GM12865 (cell line): Measurements from ENCODE around the gene SPNS2.

ENCODE experiments used
- DNase-seq: peaks from one replicate; pipeline ENCODE4 v3.0.0; 2010; ENCODE audit warnings: low read depth
- H3K4me3 ChIP-seq: 2 replicates; pipeline ENCODE4 v1.5.1; 2011; ENCODE audit warnings: mild to moderate bottlenecking, low read depth, low read length, control low read depth
- TF ChIP-seq, protein P1 (sequence below): IDR thresholded peaks from 2 replicates; pipeline ENCODE4 v1.5.1; 2011; ENCODE audit warnings: low read length, control low read depth, low read depth, inconsistent platforms; ENCODE audit not compliant: insufficient read depth; ENCODE audit errors: missing control alignments

SPNS2 gene

DNA sequence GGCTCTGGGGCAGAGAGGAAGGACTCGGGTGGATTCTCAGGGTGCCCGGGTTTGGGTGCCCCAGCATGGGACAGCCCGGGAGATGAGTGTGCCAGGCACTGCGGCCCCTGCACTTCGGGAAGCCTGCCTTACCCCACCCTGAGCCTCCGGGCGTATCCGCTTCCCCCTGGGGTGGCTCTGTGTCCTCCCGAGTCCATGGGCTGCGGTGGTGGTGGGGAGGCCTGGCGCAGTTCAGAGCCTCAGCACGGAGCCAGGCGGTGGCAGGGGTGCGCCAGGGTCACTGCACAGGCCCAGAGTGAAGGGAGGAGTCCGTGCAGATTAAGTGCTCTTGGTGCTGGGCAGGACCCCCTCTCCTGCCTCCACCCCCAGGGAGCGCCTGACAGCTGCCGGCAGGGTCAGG, 35.8 kb downstream of the SPNS2 start:
- TF ChIP-seq, protein P1, sequence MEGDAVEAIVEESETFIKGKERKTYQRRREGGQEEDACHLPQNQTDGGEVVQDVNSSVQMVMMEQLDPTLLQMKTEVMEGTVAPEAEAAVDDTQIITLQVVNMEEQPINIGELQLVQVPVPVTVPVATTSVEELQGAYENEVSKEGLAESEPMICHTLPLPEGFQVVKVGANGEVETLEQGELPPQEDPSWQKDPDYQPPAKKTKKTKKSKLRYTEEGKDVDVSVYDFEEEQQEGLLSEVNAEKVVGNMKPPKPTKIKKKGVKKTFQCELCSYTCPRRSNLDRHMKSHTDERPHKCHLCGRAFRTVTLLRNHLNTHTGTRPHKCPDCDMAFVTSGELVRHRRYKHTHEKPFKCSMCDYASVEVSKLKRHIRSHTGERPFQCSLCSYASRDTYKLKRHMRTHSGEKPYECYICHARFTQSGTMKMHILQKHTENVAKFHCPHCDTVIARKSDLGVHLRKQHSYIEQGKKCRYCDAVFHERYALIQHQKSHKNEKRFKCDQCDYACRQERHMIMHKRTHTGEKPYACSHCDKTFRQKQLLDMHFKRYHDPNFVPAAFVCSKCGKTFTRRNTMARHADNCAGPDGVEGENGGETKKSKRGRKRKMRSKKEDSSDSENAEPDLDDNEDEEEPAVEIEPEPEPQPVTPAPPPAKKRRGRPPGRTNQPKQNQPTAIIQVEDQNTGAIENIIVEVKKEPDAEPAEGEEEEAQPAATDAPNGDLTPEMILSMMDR, result no peak
- DNase-seq, result no peak
- no peak overlapping the region for H3K4me3 ChIP-seq

DNA sequence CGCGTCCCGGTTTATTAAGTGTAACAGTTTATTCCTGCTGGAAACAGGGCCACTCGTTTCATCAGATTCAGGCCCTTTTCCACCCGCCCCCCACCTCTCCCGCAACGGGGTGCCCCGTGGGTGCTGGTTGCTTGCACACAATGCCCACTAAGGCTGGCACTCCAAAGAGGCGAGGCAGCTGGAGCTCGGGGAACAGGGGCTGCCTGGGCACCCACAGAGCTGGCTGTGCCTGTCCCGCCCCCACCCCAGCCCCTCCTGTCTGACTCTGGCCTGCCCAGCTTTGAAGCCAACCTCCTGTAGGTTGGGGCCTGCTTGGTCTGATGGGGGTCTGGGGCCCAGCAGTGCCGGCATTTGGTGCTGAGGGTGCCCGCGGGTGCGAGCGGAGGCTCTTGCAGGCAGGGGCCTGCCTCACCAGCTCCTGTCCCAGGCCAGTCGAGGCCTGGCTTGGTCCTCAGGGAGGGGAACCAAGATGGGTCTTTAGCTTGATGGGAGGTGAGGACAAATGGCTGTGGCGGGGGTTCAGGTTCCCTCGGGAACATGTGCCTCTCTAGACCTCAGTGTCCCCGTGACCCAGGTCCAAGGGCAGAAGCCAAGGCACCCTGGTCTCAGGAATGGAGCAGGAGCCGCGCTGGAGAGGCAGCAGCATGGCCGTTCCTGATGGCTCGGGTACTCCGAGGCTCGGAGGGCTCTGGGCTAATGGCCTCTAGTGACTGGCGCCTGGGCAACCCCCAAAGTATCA, 36.4 kb downstream of the SPNS2 start:
- no peak overlapping the region for H3K4me3 ChIP-seq
- TF ChIP-seq, protein P1, result no peak
- DNase-seq, result no peak

DNA sequence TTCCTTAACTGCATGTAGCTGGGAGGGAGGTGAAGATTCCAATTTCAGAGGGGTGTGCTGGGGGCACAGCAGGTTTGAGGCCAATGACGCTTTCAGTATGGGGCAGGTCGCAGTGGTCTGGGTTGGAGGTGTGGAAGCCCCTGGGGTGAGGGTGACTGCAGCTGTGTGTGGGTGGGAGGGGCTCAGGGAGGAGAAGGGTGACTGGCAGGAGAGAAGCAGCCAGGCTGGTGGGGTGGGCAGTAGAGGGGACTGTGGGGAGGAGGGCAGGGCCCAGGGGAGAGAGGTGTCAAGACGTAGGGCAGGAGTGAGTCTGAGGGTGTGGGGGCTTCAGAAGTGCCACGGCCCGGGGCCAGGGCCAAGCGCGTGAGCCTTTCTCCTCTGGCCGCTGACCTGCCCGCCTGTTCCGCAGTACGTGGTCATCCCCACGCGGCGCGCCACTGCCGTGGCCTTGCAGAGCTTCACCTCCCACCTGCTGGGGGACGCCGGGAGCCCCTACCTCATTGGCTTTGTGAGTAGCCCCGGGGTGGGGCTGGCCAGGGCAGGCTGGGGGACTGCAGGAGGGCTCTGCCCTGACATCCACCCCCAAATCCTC, 37.1 kb downstream of the SPNS2 start:
- TF ChIP-seq, protein P1, result no peak
- no peak overlapping the region for H3K4me3 ChIP-seq
- DNase-seq, result no peak

DNA sequence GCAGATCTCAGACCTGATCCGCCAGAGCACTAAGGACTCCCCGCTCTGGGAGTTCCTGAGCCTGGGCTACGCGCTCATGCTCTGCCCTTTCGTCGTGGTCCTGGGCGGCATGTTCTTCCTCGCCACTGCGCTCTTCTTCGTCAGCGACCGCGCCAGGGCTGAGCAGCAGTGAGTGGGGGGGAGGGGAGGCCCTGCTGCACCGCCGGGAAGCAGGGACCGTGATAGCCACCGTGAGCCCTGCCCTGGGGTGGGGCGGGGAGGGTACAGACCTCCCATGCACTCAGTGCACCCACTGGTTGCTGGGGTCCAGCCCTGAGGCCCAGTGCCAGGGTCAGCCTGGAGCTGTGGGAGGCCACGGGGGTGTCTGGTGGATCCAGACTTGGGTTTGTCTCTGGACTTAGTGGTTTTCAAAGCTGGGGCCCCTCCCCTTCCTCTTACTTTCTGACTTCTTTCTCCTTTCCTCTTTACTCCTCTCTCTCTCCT, 37.6 kb downstream of the SPNS2 start:
- H3K4me3 ChIP-seq, result no peak overlapping the region
- TF ChIP-seq, protein P1, result no peak
- DNase-seq, result no peak

DNA sequence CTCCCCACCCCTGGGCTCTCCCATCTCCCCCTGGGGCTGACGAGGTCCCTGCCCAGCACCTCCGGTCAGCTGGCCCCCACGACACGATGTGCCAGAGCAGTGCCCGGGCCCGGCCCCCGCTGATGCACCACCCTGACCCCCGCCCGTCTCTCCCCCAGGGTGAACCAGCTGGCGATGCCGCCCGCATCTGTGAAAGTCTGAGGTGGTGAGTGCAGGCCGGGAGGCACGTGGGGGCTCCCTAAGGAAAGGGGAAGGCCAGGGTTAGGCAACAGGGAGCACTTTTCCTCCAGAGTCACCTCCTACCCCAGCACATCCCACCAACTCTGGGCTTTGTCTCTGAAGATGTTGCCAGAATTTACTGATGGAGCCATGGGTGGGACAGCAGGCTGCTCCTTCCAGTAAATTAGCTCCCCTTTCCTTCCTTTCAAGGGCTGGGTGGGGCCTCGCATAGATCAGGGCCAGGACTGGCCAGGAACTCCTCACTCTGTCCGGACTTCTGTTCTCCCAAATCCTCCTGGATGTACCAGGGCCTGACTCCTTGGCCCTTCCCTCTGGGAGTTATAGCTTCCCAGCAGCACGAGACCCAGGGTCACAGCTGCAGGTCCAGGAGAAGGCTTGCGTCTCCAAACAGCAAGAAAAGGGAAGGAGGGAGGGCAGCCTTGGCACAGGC, 38.2 kb downstream of the SPNS2 start:
- TF ChIP-seq, protein P1, result no peak
- no peak overlapping the region for H3K4me3 ChIP-seq
- no peak for DNase-seq

DNA sequence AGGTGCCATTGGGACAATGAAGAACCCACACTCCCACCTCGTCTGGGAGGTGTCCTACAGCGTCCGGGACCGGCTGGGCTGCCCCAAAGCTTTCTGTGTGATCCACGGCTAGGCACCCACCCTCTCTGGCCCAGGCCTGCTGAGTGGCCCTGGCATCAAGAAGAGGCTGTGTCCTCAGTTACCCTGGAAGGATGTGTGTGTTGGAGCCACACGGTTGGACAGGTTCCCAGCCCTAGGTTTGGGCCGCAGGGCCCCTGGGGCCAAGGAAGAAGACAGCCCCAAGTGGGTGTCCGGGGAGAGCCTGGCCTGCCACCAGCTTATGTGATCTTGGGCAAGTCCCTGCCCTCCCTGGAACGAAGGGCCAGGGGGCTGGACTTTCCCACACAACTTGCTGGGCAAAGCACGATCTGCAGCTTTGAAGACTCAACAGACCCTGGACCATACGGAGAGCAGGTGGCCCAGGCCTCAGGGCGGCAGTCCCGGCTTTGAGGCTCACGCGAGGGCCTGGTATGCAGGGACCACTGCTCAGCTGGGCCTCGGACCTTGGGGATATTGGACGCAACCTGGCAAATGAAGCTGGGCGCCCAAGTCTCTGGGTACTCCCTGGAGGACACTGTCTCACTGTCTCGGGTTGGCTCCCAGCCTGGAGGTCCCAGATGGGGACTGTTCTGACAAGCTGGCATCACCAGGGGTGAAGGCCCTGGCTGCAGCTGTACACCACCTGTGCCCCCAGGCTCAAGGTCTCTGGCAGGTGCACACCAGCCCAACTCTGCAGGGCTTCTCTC, 39.0 kb downstream of the SPNS2 start:
- TF ChIP-seq, protein P1, result no peak
- no peak for DNase-seq
- H3K4me3 ChIP-seq, result no peak overlapping the region
